Measurements from ENCODE around the gene CHSY1.

The CHSY1 gene

DNA sequence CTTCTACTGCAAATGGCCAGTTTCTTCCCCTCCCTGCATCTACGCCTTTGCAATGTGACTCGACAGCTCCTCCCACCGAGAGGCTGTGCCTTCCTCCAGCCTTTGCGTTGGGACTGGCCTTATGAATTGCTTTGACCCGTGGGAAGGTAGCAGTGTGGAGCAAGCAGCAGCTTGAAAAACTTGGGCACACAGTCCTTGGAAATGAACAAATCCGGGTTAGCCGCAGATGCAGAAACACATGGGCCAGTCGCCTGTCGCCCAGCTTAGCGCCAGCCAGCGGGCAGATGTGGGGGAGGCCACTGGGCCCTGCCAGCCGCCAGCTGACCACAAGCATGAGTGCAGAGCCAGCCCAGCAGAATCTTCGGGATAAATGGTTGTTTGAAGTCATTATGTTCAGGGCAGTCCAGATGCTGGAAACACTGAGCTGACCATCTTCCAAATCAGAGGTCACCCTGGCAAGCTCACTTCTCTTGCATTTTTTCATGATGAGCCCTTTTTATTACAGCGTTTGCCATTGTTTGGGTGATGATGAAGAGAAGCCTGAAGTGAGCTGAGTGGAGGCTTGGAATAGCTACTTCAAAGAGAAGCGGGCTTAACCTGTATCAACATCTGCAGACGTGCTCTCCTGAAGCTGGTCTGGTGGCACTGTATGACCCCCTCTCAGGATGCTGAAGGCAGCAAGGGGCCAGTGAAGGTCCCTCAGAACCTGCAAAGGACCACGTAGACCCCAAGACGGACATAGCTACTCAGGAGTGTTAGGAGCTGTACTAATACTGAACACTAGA lies 15.7 kb upstream of the CHSY1 start:
- no peak for DNase-seq (ENCODE audit: low spot score)

DNA sequence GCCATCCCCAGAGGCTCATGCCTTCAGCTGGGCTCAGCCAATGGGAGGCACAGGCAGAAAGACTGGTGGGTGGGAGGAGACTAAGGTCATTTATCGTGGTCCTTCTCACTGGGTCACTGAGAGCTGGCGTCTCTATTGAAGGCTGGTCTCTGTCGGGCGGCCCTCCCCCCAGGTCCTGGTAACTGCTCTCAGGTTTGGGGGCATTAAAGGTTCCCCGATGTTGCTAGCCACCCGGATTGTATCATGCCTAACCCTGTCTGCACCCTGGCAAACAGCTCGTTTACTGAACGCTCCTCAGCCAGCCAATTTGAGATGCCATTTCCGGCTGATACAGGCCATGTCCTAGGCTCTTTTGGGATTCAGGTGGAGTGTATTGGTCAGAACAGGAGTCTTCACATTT lies 14.9 kb upstream of the CHSY1 start:
- no peak for DNase-seq (ENCODE audit: low spot score)

DNA sequence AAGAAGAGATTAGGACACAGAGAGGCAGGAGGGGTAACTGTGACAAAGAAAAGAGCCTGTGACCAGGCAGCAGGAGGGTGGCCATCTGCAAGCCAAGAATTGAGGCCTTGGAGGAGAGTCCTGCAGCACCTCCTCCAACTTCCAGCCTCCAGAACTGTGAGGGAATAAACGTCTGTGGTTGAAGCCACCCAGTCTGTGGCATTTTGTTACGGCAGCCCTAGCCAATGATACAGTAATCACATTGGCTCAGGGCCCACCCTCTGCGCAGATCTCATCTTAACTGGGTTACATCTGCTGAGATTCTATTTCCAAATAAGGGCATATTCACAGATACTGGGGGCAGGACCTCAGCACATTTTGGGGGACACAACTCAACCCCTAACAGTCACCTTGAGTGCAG lies 14.2 kb upstream of the CHSY1 start:
- DNase-seq (ENCODE audit: low spot score): no peak

DNA sequence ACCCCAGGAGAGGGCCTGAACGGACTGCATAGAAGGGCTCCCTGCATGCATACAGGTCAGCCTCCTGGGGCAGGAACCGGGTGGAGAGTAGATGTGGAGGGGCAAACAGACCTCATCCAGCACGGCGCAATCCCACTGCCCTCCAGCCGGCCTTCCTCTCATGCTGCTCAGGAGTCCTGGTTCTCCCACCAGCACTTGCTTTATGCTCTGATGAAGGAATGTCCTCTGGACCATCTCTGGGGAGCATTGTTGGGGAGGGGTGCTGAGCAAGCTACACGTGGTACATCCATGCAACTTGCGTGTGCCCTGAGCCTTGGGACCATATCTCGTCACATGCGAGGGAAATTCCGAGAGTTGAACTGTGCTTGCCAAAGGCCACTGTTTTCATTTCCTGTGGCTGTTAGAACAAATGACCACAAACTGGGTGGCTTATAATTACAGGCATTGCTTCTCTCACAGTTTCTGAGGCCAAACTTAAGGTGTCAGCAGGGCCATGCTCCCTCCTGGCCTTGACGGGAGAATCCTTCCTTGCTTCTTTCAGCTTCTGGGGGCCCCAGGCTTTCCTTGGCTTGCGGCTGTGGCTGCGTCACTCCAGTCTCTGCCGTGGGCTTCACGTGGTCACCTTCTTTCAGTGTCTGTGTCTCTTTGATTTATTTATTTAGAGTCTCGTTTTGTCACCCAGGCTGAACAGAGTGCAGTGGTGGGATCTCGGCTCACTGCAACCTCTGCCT lies 13.2 kb upstream of the CHSY1 start:
- no peak for DNase-seq (ENCODE audit: low spot score)

DNA sequence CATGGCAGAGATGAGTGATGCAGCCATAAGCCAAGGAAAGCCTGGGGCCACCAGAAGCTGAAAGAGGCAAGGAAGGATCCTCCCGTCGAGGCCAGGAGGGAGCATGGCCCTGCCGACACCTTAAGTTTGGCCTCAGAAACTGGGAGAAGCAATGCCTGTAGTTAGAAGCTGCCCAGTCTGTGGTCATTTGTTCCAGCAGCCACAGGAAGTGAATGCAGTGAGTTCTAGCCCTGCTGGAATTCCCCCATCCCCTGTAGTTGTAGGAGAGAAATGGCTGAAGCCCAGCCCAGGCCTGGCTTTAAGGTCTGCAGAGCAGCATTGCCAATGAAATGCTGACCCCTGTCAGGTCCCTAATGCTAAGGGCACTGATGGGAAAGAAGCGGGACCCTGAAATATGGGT lies 12.2 kb upstream of the CHSY1 start:
- DNase-seq (ENCODE audit: low spot score): no peak

DNA sequence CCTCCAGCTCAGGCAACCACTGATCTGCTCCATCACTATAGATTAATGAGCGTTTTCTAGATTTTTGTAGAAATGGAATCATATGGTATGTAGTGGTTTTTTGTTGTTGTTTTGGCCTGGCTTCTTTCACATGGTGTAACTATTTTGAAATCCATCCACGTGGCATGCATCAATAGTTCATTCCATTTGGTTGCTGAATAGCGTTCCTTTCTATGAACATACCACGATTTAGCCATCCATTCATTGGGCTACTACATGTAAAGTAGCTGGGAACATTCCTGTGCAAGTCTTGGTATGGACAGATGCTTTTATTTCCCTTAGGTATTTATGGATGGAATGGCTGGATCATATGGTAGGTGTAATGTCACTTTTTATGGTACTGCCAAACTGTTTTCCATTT lies 10.7 kb upstream of the CHSY1 start:
- DNase-seq (ENCODE audit: low spot score): no peak

DNA sequence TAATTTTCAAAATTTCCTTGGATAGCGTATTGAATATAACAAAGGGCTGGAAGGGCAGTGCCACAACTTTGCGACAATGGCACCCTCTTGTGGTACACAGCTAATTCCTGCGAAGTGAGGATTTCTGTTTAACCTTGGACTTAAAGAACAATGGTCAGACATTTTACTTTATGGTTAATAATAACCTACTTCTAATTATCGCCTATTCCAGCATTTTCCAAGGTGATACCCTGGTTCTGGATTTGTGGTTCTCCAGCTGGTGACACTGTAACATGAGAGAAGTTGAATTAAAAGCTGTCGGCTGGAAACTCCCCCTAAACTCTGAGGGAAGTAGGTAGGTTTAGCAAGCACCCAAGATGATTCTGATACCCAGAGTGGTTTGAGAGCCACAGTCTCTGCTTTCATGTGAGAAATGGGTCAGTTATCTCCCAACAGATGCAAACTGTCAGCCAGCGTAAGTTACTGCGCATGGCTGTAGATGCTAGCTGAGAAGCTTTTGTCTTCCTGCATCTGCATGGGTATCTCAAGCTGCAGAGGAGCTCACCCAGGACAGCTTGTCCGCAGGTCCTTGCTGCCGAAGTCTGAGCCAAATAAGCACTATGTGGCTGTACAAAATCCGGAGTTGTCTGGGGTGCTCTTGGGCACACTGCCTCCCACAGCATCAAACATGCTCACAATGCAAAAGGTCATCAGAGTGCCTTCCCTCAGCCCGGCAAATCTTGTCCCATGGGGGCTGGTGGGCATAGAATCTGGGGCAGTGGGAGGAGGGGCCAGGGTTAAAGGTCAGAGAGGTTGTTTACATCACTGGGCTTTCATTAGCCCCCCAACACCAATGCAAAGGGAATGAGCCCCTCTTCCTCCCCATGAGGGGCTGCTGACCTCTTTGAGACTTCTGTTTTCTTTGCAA lies 6.6 kb upstream of the CHSY1 start:
- DNase-seq (ENCODE audit: low spot score): peak; percentile 74

DNA sequence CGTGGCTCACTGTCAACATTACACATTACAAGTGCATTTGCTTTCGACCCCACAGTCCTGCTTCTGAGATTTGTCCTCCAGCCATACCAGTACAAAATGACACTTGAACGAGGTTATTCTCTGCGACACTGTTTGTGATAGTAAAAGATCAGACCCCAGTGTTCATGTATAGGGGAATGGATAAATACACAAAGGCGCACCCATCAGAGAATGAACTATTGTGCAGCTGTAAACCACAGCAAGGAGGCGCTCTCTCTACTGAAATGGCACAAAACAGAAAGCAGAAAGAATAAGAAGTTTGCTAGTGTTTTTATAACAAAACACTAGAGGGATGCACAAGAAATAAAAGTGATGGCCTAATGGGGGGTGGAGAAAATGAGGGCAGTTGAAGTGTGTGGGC lies 4.9 kb upstream of the CHSY1 start:
- DNase-seq (ENCODE audit: low spot score): no peak

DNA sequence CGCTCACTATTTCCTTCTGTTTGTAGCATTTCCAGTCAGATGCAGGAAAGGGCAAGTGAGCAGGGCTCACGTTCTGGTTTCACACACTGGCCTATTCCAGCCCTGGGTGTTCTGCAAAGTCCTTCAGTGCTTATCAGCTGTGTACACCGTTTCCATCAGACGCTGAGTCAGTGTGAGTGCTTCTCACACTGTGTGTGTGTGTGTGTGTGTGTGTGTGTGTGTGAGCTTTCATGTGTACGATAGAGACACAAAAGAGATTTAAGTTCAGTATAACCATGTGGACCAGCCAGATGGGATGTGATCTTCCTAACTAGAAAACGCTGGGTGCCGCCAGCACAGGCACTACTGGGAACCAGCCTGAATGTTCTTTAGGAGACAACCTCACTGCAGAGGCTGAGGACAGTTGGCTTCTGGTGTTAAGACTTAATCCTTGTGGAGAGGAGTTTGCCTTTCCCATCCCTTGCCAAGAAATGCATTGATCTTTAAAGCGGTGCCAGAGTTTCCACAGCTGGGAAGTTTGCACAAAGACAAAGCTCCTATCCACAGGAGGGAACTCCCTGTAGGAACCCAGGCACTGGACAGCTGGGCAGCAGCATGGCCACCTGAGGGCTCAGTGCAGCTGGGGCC lies 3.9 kb upstream of the CHSY1 start:
- peak; percentile 84 for DNase-seq (ENCODE audit: low spot score)

DNA sequence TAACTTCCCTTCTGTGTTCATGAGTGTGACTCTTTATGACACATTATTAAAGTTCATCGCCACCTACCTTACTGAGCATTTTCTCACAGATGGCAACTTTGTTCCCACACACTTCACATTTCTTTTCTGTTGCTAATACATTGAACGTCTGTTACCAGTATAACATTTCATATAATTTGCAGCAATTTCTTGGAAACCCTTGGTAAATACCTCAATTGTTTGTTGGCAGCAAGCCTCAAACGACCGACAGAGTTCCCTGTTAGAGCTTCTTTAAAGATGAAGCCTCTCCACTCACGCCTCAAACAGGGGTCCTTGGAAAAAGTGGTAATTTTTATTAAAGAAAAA lies 3.2 kb upstream of the CHSY1 start:
- DNase-seq (ENCODE audit: low spot score): peak; percentile 25

DNA sequence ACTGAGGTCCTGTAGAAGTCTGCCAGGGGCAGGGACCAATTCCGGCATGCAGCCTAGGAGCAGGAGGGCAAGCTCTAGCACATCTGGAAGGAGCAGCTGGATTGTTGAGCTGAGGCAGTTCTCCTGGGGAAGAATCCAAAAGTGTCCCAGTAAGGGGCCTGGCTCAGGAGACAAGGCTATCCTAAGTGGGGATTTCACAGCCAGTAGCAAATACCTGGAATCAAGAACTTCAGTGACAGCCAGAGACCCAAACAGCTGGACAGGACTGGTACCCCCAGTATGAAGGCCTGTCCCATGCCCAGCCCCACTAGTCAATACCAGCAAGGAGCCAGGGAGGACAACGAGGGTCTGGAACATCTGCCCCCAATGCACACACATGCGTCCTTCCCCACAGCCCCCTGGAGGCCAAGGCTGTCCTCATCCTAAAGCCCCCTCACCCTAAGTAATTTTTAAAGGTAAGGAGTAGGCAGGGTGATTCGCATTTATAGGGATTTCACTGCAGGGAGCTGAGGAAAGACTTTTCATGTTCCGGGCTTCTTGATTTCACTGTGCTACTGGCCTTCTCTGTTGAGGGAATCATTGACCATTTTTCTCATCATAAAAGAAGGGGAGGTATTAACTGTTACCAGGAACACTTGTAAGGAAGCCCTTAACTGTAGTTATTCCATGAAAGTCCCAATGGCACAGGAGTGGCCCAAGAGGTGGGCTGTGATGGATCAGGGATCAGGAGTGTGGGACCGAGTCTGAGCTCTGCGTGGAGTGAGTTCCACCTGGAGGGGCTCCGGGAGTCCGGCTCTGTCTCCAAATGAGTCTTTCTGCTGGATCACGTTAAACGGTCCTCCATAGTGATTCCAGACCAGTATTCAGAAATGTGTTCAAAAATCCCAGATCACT lies 2.6 kb upstream of the CHSY1 start:
- no peak for DNase-seq (ENCODE audit: low spot score)

DNA sequence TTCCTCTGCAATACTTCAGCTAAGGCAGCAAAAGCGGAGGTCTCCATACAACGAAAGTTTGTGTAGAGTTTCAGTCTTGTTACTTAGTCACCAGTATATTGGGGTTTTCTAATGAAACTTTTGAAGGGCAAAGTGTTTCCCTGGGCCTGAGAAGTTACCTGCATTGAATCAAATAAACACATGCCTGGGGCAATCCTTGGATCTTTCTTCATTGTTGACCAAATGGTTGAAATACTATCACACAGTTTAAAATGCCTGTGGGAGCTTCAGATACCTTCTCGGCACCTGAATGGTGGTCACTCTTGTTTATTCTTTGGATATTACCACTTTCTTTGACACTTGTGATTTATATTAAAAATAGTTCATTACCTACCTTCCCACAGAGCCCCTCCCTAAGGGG lies 988 bp upstream of the CHSY1 start:
- DNase-seq (ENCODE audit: low spot score): no peak

DNA sequence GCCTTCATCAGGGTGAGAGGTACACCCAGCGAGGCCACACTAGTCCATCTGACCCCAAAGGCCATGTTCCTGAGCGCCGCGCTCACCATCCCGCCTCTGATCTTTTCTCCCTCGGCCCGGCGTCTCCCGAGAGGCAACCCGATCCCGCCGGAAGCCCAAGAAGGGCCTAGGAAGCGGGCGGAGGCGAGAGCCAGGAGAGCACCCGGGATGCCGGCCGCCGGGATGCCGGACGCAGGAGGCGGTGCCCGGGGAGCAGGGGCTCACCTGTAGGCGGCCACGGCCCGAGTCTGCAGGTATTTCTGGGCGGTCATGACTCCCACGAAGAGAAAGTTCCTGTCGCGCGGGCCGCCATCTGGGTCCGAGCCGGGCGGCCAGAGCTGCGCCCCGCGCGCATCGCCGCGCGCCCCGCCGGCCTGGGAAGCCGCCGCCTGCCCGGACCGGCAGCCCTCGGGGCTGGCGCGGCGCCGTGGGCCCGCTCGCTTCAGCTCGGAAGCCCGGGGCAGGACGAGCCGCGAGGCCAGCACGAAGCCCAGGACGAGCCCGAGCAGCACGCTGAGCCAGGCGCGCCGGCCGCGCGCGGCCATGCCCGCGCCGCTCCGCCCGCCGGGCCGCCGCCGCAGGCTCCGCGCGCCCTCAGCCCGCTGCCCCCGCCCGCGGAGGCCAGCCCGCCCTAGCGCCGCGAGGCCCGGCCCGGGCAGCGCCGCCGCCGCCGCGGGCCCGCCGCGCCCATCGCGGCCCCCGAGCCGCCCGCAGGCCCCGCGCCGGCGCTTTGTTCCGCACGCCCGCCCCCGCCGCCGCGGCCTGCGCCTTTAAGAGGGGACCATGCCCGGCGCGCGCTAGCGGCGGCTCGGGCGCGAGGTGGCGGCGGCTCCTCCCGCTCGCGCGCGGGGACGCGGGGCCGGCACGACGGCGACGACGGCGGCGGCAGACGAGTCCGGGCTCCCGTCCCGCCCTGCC lies 697 bp downstream of the CHSY1 start:
- no peak for DNase-seq (ENCODE audit: low spot score)

DNA sequence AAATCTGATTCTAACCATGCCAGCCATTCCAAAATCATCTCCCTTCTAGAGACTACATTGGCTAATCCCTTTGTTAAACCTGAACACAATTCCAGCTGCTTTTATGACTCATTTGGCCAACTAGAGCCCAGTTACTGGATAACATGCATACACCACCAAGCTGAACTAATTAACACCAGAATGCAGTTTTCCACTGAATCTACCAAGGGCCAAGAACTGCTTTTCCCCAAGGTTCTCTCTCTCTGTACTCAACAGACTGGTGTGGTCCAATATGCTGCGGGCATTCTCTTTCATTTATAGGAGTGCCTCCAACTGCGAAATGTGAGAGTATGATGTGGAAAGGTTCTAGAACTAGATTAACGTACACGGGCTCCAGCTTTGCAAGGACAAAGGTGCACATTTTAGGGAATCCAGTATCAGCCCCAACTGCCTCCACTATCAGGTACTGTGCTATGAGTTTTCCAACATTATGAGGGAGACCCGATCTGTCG lies 1.5 kb downstream of the CHSY1 start:
- DNase-seq (ENCODE audit: low spot score): no peak

DNA sequence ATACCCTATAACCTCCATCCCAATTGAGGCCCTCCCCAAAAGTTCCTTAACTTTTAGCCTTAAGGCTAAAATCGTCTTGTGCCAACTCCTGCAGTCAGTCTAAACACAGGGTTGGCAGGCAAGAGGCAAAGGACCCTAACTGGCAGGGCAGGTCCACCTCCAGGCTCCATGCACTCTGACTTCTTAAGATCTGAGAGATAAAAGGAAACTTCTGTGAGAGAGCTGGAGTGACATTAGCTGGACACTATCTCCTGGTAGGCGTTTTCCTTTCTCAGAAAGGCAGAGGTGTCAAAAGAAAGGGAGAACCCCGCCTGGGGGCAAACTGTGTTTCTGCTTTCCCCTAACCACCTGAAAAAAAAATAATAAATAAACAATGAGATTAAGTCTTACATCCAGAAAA lies 3.6 kb downstream of the CHSY1 start:
- no peak for DNase-seq (ENCODE audit: low spot score)

DNA sequence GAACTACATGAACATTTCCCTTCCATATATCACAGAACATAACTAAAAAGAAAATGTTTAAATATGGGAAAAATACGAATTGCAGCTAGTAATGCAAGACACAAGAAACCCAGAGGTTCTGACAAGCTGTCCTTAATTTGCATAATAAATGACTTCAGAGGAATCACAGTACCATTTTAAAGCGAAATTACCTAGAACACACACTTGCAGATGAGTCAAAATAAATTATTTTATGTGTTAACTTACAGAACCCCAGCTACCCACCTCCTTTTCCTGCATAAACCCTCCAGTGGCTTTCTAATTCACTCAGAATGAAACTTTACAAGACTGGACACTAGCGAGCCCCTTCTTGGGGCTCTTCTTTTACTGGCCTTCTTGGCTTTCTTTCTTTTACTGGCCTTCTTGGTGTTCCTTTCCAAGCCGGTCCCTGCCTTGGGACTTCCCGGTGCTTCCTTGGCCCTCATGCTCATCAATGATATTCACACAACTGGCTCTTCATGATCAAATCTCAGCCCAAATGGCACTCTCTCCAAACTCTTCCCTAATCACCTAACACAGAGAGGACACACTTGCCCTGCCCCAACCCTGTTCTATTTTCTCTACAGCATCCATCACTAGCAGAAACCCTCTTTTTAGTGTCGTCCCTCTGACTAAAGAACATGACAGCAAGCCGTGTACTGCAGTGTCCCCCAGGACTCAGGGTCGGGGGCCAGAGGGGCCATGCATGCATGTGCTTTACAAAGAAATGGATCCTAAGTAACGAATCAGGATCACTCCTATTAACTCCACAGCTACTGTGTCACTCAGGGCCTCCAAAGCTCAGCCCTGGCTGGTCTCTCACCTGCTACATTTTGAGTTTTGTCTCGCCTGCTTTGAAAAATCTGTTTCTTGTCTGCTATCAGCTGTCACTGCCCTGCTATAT lies 4.8 kb downstream of the CHSY1 start:
- DNase-seq (ENCODE audit: low spot score): no peak

DNA sequence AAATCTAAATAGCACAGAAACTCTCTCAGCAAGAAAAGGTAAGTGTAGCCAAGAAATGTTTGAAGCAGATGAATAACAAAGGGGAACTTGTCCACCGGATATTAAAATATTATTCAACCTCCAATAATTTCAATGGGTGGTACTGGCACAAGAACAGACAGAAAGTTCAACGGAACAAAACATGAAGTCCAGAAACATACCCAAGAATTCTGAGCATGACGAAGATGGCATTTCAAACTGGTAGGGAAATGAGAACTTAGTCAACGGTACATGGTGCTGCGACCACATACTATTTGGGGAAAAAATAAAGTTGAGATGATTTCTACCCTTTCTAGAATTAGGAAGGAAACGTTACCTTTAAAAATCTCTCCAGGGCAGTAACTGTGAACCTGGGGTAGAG lies 5.5 kb downstream of the CHSY1 start:
- DNase-seq (ENCODE audit: low spot score): no peak

DNA sequence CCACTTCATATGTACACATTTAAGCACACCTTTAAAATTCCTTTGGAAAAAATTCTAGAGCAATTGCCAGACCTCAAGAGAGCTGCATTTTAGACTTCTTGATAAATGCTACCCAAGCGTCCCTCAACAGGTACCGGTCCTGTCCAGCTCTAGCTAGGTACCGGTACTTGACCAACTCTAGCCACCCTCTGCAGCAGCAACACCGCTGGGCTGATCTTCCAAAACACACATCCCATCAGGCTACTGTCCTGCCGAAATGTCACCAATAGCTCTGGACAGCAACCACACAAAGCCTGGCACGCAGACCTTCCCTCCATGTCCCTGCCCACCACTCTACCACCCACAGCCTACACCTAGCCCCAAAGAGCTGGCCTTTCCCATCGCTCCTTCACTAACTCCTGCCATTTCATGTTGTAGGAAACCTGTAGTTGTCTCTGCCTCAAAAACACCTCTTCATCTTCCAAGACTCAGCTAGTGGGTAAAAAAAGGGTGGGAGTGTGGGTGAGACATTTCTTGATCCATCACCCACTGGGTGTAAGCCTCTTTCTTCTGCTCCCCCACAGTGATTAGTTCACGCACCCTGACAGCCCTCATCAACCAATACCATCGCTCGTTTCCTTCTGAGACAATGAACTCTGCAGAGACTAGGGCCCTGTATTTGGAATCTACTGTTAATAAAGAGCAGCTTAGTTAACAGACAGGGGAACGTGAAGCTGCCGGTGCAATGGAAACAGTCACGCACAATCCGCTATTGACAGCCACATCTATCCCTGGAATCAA lies 6.8 kb downstream of the CHSY1 start:
- no peak for DNase-seq (ENCODE audit: low spot score)
